Common myeloid progenitor, CD34-positive (primary cell): ENCODE results near the gene PHIP.
A peak's percentile ranks its signal among the peaks of the same experiment; 100 is the strongest.
"Not testable (repeated sequence)": the region's sequence is repeated elsewhere in the genome, so short reads cannot be mapped to it uniquely, and the experiment has no call there.

ENCODE experiments used
- CTCF ChIA-PET: fragments of 350-600 bp; sonication (Branson Sonifier 250); formaldehyde crosslinking; loops from one replicate; lab custom pipeline; 2021; ENCODE audit warnings: antibody characterized with exemption; lab: Charles Lee
- POLR2A ChIA-PET: fragments of 350-600 bp; sonication (Branson Sonifier 250); formaldehyde crosslinking; loops from one replicate; lab custom pipeline; 2021; ENCODE audit warnings: antibody characterized with exemption; lab: Charles Lee
- DNase-seq, 3 donors: peaks; one replicate each; pipeline versions ENCODE4 v3.0.0 to v3.0.0-alpha.2; 2013
- H3K27ac ChIP-seq, 2 experiments: 1 replicate in 1 of 2; 2 replicates in 1 of 2; pipeline ENCODE4 v1.7.0; 2013; ENCODE audit warnings: inconsistent platforms in 2 of 2, low read length in 2 of 2, mild to moderate bottlenecking in 2 of 2, low read depth in 1 of 2, moderate library complexity in 1 of 2; ENCODE audit not compliant: severe bottlenecking in 2 of 2, insufficient read depth in 1 of 2, poor library complexity in 1 of 2
- H3K27me3 ChIP-seq, 5 experiments: replicated peaks in 2 of 5; 1 replicate in 3 of 5; 2 replicates in 2 of 5; pipeline versions ENCODE4 v1.6.1 to v1.7.0; 2013; ENCODE audit warnings: low read length in 4 of 5, mild to moderate bottlenecking in 2 of 5, moderate library complexity in 2 of 5, inconsistent platforms in 1 of 5; ENCODE audit not compliant: insufficient read depth in 5 of 5, control insufficient read depth in 4 of 5
- H3K36me3 ChIP-seq, 4 experiments: 1 replicate in 2 of 4; 2 replicates in 2 of 4; pipeline versions ENCODE4 v1.6.1 to v1.7.0; 2013; ENCODE audit warnings: low read length in 3 of 4, control low read depth in 1 of 4, mild to moderate bottlenecking in 1 of 4; ENCODE audit not compliant: control insufficient read depth in 4 of 4, insufficient read depth in 4 of 4
- H3K4me1 ChIP-seq, 4 experiments: 1 replicate in 3 of 4; 2 replicates in 1 of 4; pipeline versions ENCODE4 v1.6.1 to v1.7.1; 2013; ENCODE audit warnings: low read length in 3 of 4, mild to moderate bottlenecking in 3 of 4, control low read depth in 1 of 4, inconsistent platforms in 1 of 4, moderate library complexity in 1 of 4; ENCODE audit not compliant: control insufficient read depth in 4 of 4, insufficient read depth in 4 of 4; ENCODE audit errors: control extremely low read depth in 1 of 4
- H3K4me3 ChIP-seq, 7 experiments: 1 replicate in 4 of 7; 2 replicates in 3 of 7; pipeline versions ENCODE4 v1.5.1 to v1.7.0; 2013; ENCODE audit warnings: mild to moderate bottlenecking in 7 of 7, low read length in 6 of 7, moderate library complexity in 6 of 7, inconsistent platforms in 2 of 7, low read depth in 2 of 7, control low read depth in 1 of 7; ENCODE audit not compliant: insufficient read depth in 4 of 7, control insufficient read depth in 1 of 7; ENCODE audit errors: extremely low read depth in 1 of 7
- H3K9me3 ChIP-seq, 5 experiments: 1 replicate in 4 of 5; 2 replicates in 1 of 5; pipeline versions ENCODE4 v1.6.1 to v1.7.1; 2013; ENCODE audit warnings: low read length in 4 of 5, mild to moderate bottlenecking in 2 of 5, inconsistent platforms in 1 of 5, low read depth in 1 of 5, moderate library complexity in 1 of 5; ENCODE audit not compliant: control insufficient read depth in 4 of 5, insufficient read depth in 2 of 5; ENCODE audit errors: control extremely low read depth in 1 of 5
- WGBS: methylation state at CpG from one replicate; pipeline ENCODE4 v1.1.5; 2013; ENCODE audit not compliant: insufficient coverage; 5-methylcytosine and 5-hydroxymethylcytosine counted together

The PHIP gene

DNA sequence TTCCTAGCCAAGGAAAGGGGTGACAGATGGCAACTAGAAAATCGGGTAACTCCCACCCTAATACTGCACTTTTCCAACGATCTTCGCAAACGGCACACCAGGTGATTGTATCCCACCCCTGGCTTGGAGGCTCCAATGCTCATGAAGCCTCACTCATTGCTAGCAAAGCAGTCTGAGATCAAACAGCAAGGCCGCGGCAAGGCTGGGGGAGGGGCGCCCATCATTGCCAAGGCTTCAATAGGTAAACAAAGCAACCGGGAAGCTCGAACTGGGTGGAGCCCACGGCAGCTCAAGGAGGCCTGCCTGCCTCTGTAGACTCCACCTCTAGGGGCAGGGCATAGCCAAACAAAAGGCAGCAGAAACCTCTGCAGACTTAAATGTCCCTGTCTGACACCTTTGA lies 156.9 kb downstream of the PHIP start:
- H3K4me3 ChIP-seq, H3K4me1 ChIP-seq, DNase-seq, H3K27me3 ChIP-seq, POLR2A ChIA-PET, H3K27ac ChIP-seq, H3K36me3 ChIP-seq, CTCF ChIA-PET: not testable (repeated sequence)
- H3K9me3 ChIP-seq = peaks cover 0 to 34% (median 9%) of the 10 kb centered on the region in 5 experiments
- 97% methylated on average over 10 of the region's 10 CpGs for WGBS

DNA sequence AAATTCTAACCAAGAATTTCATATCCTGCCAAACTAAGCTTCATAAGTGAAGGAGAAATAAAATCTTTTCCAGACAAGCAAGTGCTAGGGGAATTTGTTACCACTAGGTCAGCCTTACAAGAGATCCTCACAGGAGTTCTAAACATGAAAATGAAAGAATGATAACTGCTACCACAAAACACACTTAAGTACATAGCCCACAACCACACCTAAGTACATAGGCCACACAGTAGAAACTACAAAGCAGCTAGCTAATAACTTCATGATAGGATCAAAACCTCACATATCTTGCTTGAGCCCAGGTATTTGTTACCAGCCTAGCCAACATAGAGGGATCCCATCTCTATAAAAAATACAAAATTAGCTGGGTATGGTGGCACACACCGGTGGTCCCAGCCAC lies 160.3 kb downstream of the PHIP start:
- Histone ChIP-seq H3K4me1 (no peaks in the 10 kb centered on the region), H3K27me3 (no peaks in the 10 kb centered on the region), H3K27ac (no peak overlapping the region), H3K36me3 (no peaks in the 10 kb centered on the region), H3K9me3 (peaks cover 0 to 34% (median 9%) of the 10 kb centered on the region in 5 experiments), H3K4me3 (no peak overlapping the region)
- DNase-seq = no peak
- no CpG with 5 or more reads among the region's 1 CpG for WGBS
- POLR2A ChIA-PET = interaction anchor here (0.7 kb wide), 1 partner anchor 583 kb away, joined by 3 read pairs; no protein-coding TSS in a partner anchor
- CTCF ChIA-PET = no interaction called here

DNA sequence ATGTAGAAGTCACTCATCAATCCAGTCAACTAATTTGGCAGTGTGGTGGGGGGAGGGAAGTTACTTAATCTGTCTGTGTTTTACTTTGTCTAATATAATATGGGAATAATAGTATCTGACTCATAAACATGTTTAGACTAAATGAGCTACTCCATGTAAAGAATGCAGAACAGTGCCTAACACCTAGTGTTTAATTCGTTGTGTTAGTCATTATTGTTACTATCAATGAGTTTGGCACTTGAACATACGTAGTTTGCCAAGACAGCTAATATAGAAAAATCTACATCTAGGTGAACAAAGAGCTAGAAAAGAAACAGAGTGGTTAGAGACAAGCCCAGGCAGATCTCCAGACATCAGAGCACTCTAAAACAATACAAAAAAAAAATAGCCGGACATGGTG lies 161.6 kb downstream of the PHIP start:
- Histone ChIP-seq H3K36me3 (no peaks in the 10 kb centered on the region), H3K27me3 (peaks cover under 1 to 8% (median 3%) of the 10 kb centered on the region in 5 experiments), H3K4me1 (no peaks in the 10 kb centered on the region), H3K4me3 (no peak overlapping the region), H3K27ac (no peak overlapping the region), H3K9me3 (peaks cover 0 to 30% (median 7%) of the 10 kb centered on the region in 5 experiments)
- 100% methylated on average over 1 of the region's 3 CpGs for WGBS
- DNase-seq = no peak
- ChIA-PET CTCF (no interaction called here), POLR2A (no interaction called here)

DNA sequence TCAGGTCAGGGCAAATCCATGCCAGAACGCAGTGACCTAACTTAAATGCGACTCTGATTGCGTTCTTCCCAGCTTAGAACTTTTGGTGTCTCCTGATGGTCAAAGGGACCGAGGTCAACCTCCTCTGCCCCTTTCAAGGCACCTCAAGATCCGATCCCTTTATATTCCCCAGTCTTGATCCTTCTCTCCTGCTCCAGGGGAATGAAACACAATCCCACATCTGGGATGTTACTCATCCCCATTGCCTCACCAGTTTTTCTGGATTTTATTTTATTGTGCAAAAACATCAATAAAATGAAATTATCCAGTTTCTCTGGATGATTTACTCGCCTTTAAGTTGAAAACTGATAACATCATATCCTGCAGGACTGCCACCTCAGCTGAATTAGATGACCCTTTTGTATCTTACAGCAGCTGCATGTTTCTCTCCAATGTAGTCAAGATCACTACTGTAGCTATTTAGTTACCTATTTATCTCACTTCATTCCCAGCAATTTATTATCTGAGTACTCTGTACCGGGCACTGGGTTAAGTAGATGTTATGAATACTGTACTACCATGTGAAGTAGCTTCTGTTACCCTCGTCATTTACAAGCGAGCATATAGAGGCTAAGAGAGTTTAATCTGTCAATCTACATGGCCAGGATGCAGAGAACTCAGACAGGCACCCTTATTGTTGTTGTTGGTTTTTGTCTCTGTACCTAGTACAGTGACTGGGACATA lies 166.7 kb downstream of the PHIP start:
- no peak overlapping the region for H3K27ac ChIP-seq
- DNase-seq = no peak
- WGBS = 90% methylated on average over 8 of the region's 9 CpGs
- no peaks in the 10 kb centered on the region for H3K36me3 ChIP-seq
- H3K4me1 ChIP-seq = peaks cover 0 to 10% (median 9%) of the 10 kb centered on the region in 4 experiments
- H3K27me3 ChIP-seq = peaks cover 5 to 21% (median 16%) of the 10 kb centered on the region in 5 experiments
- no peaks in the 10 kb centered on the region for H3K9me3 ChIP-seq
- ChIA-PET CTCF (interaction anchor here (1.3 kb wide), 1 partner anchor 38 kb away, joined by 3 read pairs; no protein-coding TSS in a partner anchor), POLR2A (no interaction called here)
- H3K4me3 ChIP-seq = peak overlapping the region in 3 of 7 experiments; percentile 61 to 77 (median 70)

DNA sequence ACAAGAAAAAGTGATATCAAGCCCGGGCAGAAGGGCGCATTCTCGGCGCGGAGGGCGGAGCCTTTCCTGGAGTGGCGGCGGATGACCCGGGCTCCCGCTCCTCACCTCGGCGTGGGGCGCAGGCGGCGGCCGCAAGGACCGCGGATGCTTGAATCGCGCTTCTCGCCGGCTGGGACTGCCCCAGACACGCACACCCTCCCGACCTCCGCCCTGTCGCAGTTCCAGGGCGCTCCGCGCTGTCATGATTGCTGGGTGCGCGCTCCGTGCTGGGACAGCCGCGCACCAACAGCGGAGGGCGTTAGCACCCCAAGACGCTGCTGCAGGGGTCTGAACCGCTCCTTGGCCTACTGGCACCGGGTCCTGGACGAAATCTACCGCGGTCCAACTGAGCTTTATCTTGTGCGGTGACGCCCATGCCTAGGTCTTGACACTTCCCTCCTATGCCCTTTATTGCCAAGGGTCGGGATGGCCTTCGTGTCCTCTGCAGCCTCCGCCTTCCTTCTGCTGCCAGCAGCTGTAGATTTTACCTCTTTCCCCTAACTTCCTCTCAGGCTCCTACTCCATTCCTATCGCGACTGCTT lies 167.4 kb downstream of the PHIP start:
- H3K27ac ChIP-seq = no peak overlapping the region
- peaks cover 5 to 21% (median 16%) of the 10 kb centered on the region in 5 experiments for H3K27me3 ChIP-seq
- no peaks in the 10 kb centered on the region for H3K36me3 ChIP-seq
- 4% methylated on average over 49 of the region's 49 CpGs for WGBS
- CTCF ChIA-PET = interaction anchor here (1.3 kb wide), 1 partner anchor 37 kb away, joined by 3 read pairs; no protein-coding TSS in a partner anchor
- H3K9me3 ChIP-seq = no peaks in the 10 kb centered on the region
- POLR2A ChIA-PET = no interaction called here
- H3K4me1 ChIP-seq = peaks cover 0 to 10% (median 9%) of the 10 kb centered on the region in 4 experiments
- peak overlapping the region; percentile 11 to 77 (median 62) for H3K4me3 ChIP-seq
- DNase-seq = peak; percentile 12 to 53 (median 47)

DNA sequence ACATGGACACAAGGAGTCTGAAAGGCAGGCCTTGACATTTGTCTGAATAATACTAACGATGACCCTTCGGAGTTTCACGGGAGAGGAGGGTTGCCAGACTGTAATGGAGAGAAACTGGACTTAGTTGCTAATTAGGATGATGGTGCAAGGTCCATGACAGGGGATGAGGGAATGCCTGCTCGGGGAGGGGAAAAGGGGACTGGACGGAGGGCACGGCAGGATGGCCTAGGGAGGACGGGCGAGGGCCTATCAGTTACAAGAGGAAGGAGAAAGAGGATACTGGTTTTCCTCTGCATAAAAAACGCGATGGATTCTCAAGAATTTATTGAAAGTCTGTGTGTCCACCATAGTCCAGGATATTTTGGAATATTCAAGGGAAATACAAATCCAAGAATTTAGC lies 168.0 kb downstream of the PHIP start:
- Histone ChIP-seq H3K36me3 (no peaks in the 10 kb centered on the region), H3K27me3 (peaks cover 5 to 21% (median 16%) of the 10 kb centered on the region in 5 experiments), H3K4me1 (peaks cover 0 to 10% (median 9%) of the 10 kb centered on the region in 4 experiments), H3K9me3 (no peaks in the 10 kb centered on the region), H3K27ac (no peak overlapping the region), H3K4me3 (peak overlapping the region in 4 of 7 experiments; percentile 62 to 77 (median 68))
- no peak for DNase-seq
- POLR2A ChIA-PET = no interaction called here
- 94% methylated on average over 9 of the region's 10 CpGs for WGBS
- CTCF ChIA-PET = no interaction called here

DNA sequence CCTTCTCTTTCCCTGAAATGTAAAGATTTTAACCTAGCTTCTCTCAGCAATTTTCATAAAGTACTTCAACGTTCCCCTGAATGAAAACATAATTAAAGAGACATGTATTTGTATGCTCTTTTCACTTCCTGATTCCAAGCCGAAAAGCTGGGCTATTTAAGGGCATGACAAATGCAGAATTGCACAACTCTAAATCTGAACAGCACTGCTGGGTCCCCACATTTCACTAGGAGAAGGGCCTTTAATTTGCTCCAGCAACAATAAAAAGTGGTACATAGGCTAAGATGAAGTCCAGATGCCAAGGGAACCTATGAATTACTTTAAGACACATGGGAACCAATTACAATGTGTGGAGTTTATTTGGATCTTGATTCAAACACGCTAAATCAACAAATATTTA lies 168.7 kb downstream of the PHIP start:
- H3K27ac ChIP-seq = no peak overlapping the region
- H3K27me3 ChIP-seq = peaks cover 5 to 21% (median 16%) of the 10 kb centered on the region in 5 experiments
- no peaks in the 10 kb centered on the region for H3K36me3 ChIP-seq
- POLR2A ChIA-PET = no interaction called here
- CTCF ChIA-PET = no interaction called here
- H3K9me3 ChIP-seq = no peaks in the 10 kb centered on the region
- DNase-seq = peak in 2 of 3 donors; percentile 41 to 47
- WGBS = no CpG with 5 or more reads among the region's 3 CpGs
- no peak overlapping the region for H3K4me3 ChIP-seq
- peaks cover 0 to 10% (median 9%) of the 10 kb centered on the region in 4 experiments for H3K4me1 ChIP-seq
